Panc1 (cell line): Measurements from ENCODE around the gene SYNCRIP. TPM values are rescaled to one million over a fixed set of nuclear protein-coding genes. Genes with fewer than 3 reads are reported as not detected.
A peak's percentile ranks its signal among the peaks of the same experiment; 100 is the strongest.

ENCODE experiments used
- ATAC-seq: fragments of 200-7000 bp; cut with Tn5 transposase; 2 replicates; pipeline ENCODE4 v1.9.1; 2020; ENCODE audit warnings: mild to moderate bottlenecking, moderate library complexity
- BruUV-seq: library from RNA; stranded (reverse); fragments of 400-500 nt; replicated peaks from 2 replicates; lab custom pipeline; 2021; lab: Mats Ljungman, UMichigan
- CTCF ChIA-PET: fragments of 300-600 bp; sonication (Branson Sonifier 250); formaldehyde crosslinking; loops from one replicate; lab custom pipeline; 2022; ENCODE audit warnings: antibody characterized with exemption; lab: Charles Lee
- POLR2A ChIA-PET: fragments of 300-600 bp; sonication (Branson Sonifier 250); formaldehyde crosslinking; loops from one replicate; lab custom pipeline; 2022; ENCODE audit warnings: antibody characterized with exemption; lab: Charles Lee
- DNase-seq: peaks from one replicate; pipeline ENCODE4 v3.0.0-alpha.2; 2010; ENCODE audit warnings: low read depth, low spot score
- H3K27ac ChIP-seq: 2 replicates; pipeline ENCODE4 v1.5.1; 2011; ENCODE audit warnings: mild to moderate bottlenecking, low read length, inconsistent platforms
- H3K27me3 ChIP-seq: fragments of 200-500 bp; sonication (Bioruptor generic); 2 replicates; pipeline ENCODE4 v1.6.0; 2014; ENCODE audit warnings: low read length, inconsistent platforms; ENCODE audit not compliant: control insufficient read depth, insufficient read depth
- H3K36me3 ChIP-seq: fragments of 200-500 bp; sonication (Bioruptor generic); 2 replicates; pipeline ENCODE4 v1.5.1; 2014; ENCODE audit warnings: inconsistent platforms, mild to moderate bottlenecking, low read length, moderate library complexity; ENCODE audit not compliant: control insufficient read depth, insufficient read depth
- H3K4me1 ChIP-seq: 2 replicates; pipeline ENCODE4 v1.5.1; 2011; ENCODE audit warnings: inconsistent platforms, mild to moderate bottlenecking, low read length, moderate library complexity; ENCODE audit not compliant: control insufficient read depth, insufficient read depth
- H3K4me3 ChIP-seq, 2 experiments: 2 replicates each; pipeline ENCODE4 v1.5.1; 2011 to 2012; ENCODE audit warnings: low read depth in 2 of 2, low read length in 2 of 2, mild to moderate bottlenecking in 2 of 2, inconsistent platforms in 1 of 2, moderate library complexity in 1 of 2
- H3K9me3 ChIP-seq: fragments of 200-500 bp; sonication (Bioruptor generic); 2 replicates; pipeline ENCODE4 v1.5.1; 2014; ENCODE audit warnings: low read depth, mild to moderate bottlenecking, inconsistent platforms, low read length, moderate library complexity; ENCODE audit not compliant: control insufficient read depth, insufficient read depth
- CTCF ChIP-seq: fragments of 450-650 bp; IDR thresholded peaks from 2 replicates; pipeline ENCODE4 v1.5.1; 2017; ENCODE audit warnings: mild to moderate bottlenecking
- POLR2AphosphoS5 ChIP-seq: IDR thresholded peaks from 2 replicates; pipeline ENCODE4 v1.6.1; 2012; ENCODE audit warnings: mild to moderate bottlenecking, low read depth, low read length, moderate library complexity
- SIN3A ChIP-seq: IDR thresholded peaks from 2 replicates; pipeline ENCODE4 v1.6.1; 2012; ENCODE audit warnings: low read depth, mild to moderate bottlenecking, low read length, moderate library complexity, borderline replicate concordance; ENCODE audit not compliant: insufficient read depth
- TCF7L2 ChIP-seq: IDR thresholded peaks from 2 replicates; pipeline ENCODE4 v1.6.1; 2011; ENCODE audit warnings: mild to moderate bottlenecking, low read depth, low read length, inconsistent platforms
- in situ Hi-C: cut with HindIII; loops from 2 replicates; pipeline ENCODE4 v1.10.0; 2016; ENCODE audit warnings: low sequenced_read_pairs, low pct_unique_long_range_greater_than_20kb
- intact Hi-C: fragments of 100-400 bp; cut with micrococcal nuclease; formaldehyde crosslinking; loops from one replicate; pipeline ENCODE4 v1.10.0; 2022; ENCODE audit not compliant: unreplicated experiment
- total RNA-seq: library from RNA; stranded (reverse); gene quantifications from one replicate; pipeline ENCODE4 v1.2.1, GENCODE V29; 2021; ENCODE audit not compliant: unreplicated experiment
- TF ChIP-seq, protein P1 (sequence below), 2 experiments: IDR thresholded peaks; 2 replicates each; pipeline ENCODE4 v1.6.1; 2011 to 2012; ENCODE audit warnings: low read depth in 2 of 2, control low read depth in 1 of 2, low read length in 1 of 2, mild to moderate bottlenecking in 1 of 2, moderate library complexity in 1 of 2; ENCODE audit not compliant: insufficient read depth in 1 of 2

Gene SYNCRIP
- total RNA-seq, 1 experiment from 2014 or later = 141 TPM

DNA sequence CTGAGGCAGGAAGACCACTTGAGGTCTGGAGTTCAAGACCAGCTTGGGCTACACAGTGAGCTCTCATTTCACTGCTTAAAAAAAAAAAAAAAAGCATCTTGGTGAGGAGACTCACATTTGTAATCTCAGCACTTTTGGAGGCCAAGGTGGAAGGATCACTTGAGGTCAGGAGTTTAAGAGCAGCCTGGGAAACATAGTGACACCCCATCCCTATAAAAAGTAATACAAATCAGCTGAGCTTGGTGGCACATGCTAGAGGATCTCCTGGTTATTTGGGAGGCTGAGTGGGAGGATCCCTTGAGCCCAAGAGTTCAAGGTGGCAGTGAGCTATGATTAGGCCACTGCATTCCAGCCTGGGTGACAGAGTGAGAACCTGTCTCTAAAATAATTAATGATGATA is 29.4 kb upstream of the SYNCRIP start:
- no peak for ATAC-seq

DNA sequence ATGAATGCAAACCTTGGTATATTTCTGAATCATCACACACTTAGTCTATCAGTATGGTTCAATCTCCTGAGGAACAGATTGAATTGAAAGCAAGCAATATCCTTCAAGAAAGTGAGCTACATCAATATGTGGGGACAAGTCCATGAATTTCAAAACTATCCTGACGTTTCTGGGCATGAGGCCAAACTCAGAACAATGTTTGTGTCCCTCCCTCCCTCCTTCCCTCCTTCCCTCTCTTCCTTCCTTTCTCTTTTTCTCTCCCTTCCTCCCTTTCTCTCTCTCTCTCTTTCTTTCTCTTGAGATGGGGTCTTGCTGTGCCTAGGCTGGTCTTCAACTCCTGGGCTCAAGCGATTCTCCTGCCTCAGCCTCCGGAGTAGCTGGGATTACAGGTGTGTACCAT is 27.9 kb upstream of the SYNCRIP start:
- intact Hi-C loops (no loop called here), in situ Hi-C loops (no loop called here)
- no TSS peak for BruUV-seq
- Histone ChIP-seq H3K27ac (no peak overlapping the region), H3K27me3 (no peaks in the 10 kb centered on the region), H3K9me3 (no peaks in the 10 kb centered on the region), H3K36me3 (peaks cover 3% of the 10 kb centered on the region; the same call in 1 of the 2 replicates), H3K4me3 (no peak overlapping the region), H3K4me1 (peaks cover 15% of the 10 kb centered on the region)
- POLR2A ChIA-PET = interaction anchor here (0.7 kb wide), 1 partner anchor 10 kb away, joined by 5 read pairs; no protein-coding TSS in a partner anchor
- no peak for DNase-seq
- TF ChIP-seq SIN3A (no peak), CTCF (no peak), TCF7L2 (no peak), POLR2AphosphoS5 (no peak)
- TF ChIP-seq, protein P1, sequence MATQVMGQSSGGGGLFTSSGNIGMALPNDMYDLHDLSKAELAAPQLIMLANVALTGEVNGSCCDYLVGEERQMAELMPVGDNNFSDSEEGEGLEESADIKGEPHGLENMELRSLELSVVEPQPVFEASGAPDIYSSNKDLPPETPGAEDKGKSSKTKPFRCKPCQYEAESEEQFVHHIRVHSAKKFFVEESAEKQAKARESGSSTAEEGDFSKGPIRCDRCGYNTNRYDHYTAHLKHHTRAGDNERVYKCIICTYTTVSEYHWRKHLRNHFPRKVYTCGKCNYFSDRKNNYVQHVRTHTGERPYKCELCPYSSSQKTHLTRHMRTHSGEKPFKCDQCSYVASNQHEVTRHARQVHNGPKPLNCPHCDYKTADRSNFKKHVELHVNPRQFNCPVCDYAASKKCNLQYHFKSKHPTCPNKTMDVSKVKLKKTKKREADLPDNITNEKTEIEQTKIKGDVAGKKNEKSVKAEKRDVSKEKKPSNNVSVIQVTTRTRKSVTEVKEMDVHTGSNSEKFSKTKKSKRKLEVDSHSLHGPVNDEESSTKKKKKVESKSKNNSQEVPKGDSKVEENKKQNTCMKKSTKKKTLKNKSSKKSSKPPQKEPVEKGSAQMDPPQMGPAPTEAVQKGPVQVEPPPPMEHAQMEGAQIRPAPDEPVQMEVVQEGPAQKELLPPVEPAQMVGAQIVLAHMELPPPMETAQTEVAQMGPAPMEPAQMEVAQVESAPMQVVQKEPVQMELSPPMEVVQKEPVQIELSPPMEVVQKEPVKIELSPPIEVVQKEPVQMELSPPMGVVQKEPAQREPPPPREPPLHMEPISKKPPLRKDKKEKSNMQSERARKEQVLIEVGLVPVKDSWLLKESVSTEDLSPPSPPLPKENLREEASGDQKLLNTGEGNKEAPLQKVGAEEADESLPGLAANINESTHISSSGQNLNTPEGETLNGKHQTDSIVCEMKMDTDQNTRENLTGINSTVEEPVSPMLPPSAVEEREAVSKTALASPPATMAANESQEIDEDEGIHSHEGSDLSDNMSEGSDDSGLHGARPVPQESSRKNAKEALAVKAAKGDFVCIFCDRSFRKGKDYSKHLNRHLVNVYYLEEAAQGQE (IDR thresholded peaks at IDR 0.05; ENCODE audit: insufficient read depth in 1 of 2, low read depth in 2 of 2, low read length in 1 of 2) = no peak
- ATAC-seq = no peak
- CTCF ChIA-PET = no interaction called here

More for the DNA sequence above, 29.4 kb upstream of the SYNCRIP start:
- ChIA-PET CTCF (no interaction called here), POLR2A (interaction anchor here (0.6 to 0.8 kb wide), 4 partner anchors 12 to 32 kb away, joined by 3 to 13 read pairs (median 6); no protein-coding TSS in a partner anchor)
- no peak for DNase-seq
- H3K4me1 ChIP-seq = peaks cover 22% of the 10 kb centered on the region
- no TSS peak for BruUV-seq
- intact Hi-C loops = no loop called here
- TF ChIP-seq POLR2AphosphoS5 (0 out of 2 replicates have a peak, but pooled peaks have one; percentile 19), TCF7L2 (no peak)
- H3K9me3 ChIP-seq = no peaks in the 10 kb centered on the region
- no peaks in the 10 kb centered on the region for H3K27me3 ChIP-seq
- H3K36me3 ChIP-seq = peaks cover 9% of the 10 kb centered on the region
- H3K27ac ChIP-seq = no peak overlapping the region
- H3K4me3 ChIP-seq = no peak overlapping the region
- in situ Hi-C loops = no loop called here

GRCh38 chr6:85669735-85670194 is 27.1 kb upstream of the SYNCRIP start:
- DNase-seq (no peak), ATAC-seq (peak; percentile 18; the same call in 1 of the 2 replicates)
- POLR2A ChIA-PET = interaction anchor here (0.7 kb wide), 1 partner anchor 11 kb away, joined by 5 read pairs; no protein-coding TSS in a partner anchor
- Histone ChIP-seq H3K27me3 (no peaks in the 10 kb centered on the region), H3K9me3 (no peaks in the 10 kb centered on the region), H3K4me3 (no peak overlapping the region), H3K4me1 (peaks cover 7% of the 10 kb centered on the region), H3K36me3 (no peaks in the 10 kb centered on the region), H3K27ac (no peak overlapping the region)
- CTCF ChIA-PET = no interaction called here
- no TSS peak for BruUV-seq
- in situ Hi-C loops = no loop called here
- TF ChIP-seq POLR2AphosphoS5 (no peak), TCF7L2 (no peak), CTCF (no peak), SIN3A (no peak)
- TF ChIP-seq, protein P1 (IDR thresholded peaks at IDR 0.05; ENCODE audit: insufficient read depth in 1 of 2, low read depth in 2 of 2, low read length in 1 of 2) = no peak
- intact Hi-C loops = no loop called here
